DND-41 (cell line): Measurements from ENCODE around the gene ABHD8.

ENCODE experiments used
- ATAC-seq: fragments of 200-7000 bp; cut with Tn5 transposase; 3 replicates; pipeline ENCODE4 v1.9.1; 2021; ENCODE audit warnings: low read depth; ENCODE audit not compliant: insufficient read depth
- DNase-seq: peaks from one replicate; pipeline ENCODE4 v3.0.0-alpha.2; 2020
- H2AFZ ChIP-seq: 2 replicates; pipeline ENCODE4 v1.6.0; 2012; ENCODE audit warnings: low read depth, low read length
- H3K27ac ChIP-seq: 2 replicates; pipeline ENCODE4 v1.5.1; 2012; ENCODE audit warnings: low read length, inconsistent platforms
- H3K27me3 ChIP-seq: fragments of 200-600 bp; sonication (generic); 2 replicates; pipeline ENCODE4 v1.6.0; 2012; ENCODE audit warnings: low read length, mild to moderate bottlenecking, inconsistent platforms; ENCODE audit not compliant: insufficient read depth, poor library complexity
- H3K36me3 ChIP-seq: 2 replicates; pipeline ENCODE4 v1.5.1; 2012; ENCODE audit warnings: low read length, inconsistent platforms; ENCODE audit not compliant: insufficient read depth
- H3K4me1 ChIP-seq: 2 replicates; pipeline ENCODE4 v1.5.1; 2012; ENCODE audit warnings: mild to moderate bottlenecking, low read length; ENCODE audit not compliant: insufficient read depth
- H3K4me2 ChIP-seq: 2 replicates; pipeline ENCODE4 v1.6.0; 2012; ENCODE audit warnings: mild to moderate bottlenecking, moderate library complexity, low read length, inconsistent platforms; ENCODE audit not compliant: insufficient read depth
- H3K4me3 ChIP-seq, 2 experiments: fragments of 200-600 bp in 1 of 2; shearing (Covaris generic) in 1 of 2; 2 replicates each; pipeline ENCODE4 v1.5.1; 2012 to 2016; ENCODE audit warnings: inconsistent platforms in 2 of 2, low read length in 2 of 2, mild to moderate bottlenecking in 2 of 2, low read depth in 1 of 2, moderate library complexity in 1 of 2
- H3K79me2 ChIP-seq: 2 replicates; pipeline ENCODE4 v1.6.0; 2012; ENCODE audit warnings: low read length, inconsistent platforms; ENCODE audit not compliant: insufficient read depth
- H3K9ac ChIP-seq: 2 replicates; pipeline ENCODE4 v1.6.0; 2012; ENCODE audit warnings: low read depth, mild to moderate bottlenecking, inconsistent platforms, low read length, moderate library complexity
- H3K9me3 ChIP-seq: 2 replicates; pipeline ENCODE4 v1.5.1; 2012; ENCODE audit warnings: low read length, moderate library complexity, mild to moderate bottlenecking, inconsistent platforms; ENCODE audit not compliant: insufficient read depth, severe bottlenecking
- H4K20me1 ChIP-seq: 2 replicates; pipeline ENCODE4 v1.6.0; 2012; ENCODE audit warnings: low read length; ENCODE audit not compliant: insufficient read depth
- CTCF ChIP-seq: IDR thresholded peaks from 2 replicates; pipeline ENCODE4 v1.5.1; 2012; ENCODE audit warnings: borderline replicate concordance, low read length, moderate library complexity, mild to moderate bottlenecking; ENCODE audit not compliant: poor library complexity, severe bottlenecking; ENCODE audit errors: extremely low read depth
- EZH2 ChIP-seq: IDR thresholded peaks from 3 replicates; pipeline ENCODE4 v1.6.1; 2012; ENCODE audit warnings: borderline replicate concordance, low read depth, mild to moderate bottlenecking, moderate library complexity, low read length, inconsistent platforms; ENCODE audit not compliant: severe bottlenecking

Gene ABHD8

GRCh38 chr19:17242431-17243208 lies 60.6 kb downstream of the ABHD8 start:
- Histone ChIP-seq H3K36me3 (peaks cover 9% of the 10 kb centered on the region; the same call in 1 of the 2 replicates), H3K27ac (peak overlapping the region; percentile 40; the same call in 1 of the 2 replicates), H3K4me3 (no peak overlapping the region), H3K9ac (peak overlapping the region; percentile 18; the same call in 1 of the 2 replicates), H3K79me2 (peaks cover 34% of the 10 kb centered on the region), H3K27me3 (no peaks in the 10 kb centered on the region), H4K20me1 (peaks cover 8% of the 10 kb centered on the region), H3K4me2 (peak overlapping the region; percentile 98; the same call in 1 of the 2 replicates), H3K4me1 (peaks cover 35% of the 10 kb centered on the region), H3K9me3 (no peaks in the 10 kb centered on the region), H2AFZ (no peak overlapping the region)
- TF ChIP-seq CTCF (no peak), EZH2 (no peak)
- DNase-seq, result no peak
- no peak for ATAC-seq
